Measurements from ENCODE around the gene MOB1B. TPM values are rescaled to one million over a fixed set of nuclear protein-coding genes. Genes with fewer than 3 reads are reported as not detected.

The MOB1B gene
- total and polyA plus RNA-seq, 2 of the 13 experiments (the other 11 are each of a cell fraction or from before 2014, with no cell fraction given), result 3.9 to 4.0 TPM

GRCh38 chr4:70948665-70949260 is 46.6 kb downstream of the MOB1B start (continued):
- TF ChIP-seq ZNF142 (CRISPR knock-in tag; IDR thresholded peaks at IDR 0.05) (no peak), IKZF5 (CRISPR knock-in tag; IDR thresholded peaks at IDR 0.05) (no peak), TEAD3 (CRISPR knock-in tag; optimal IDR thresholded peaks at IDR 0.05; ENCODE audit: borderline replicate concordance) (no peak), POLR2AphosphoS2 (IDR thresholded peaks at IDR 0.05; ENCODE audit: low read depth, low read length) (no peak), BORCS8-MEF2B (CRISPR knock-in tag; IDR thresholded peaks at IDR 0.05) (no peak), ZNF10 (CRISPR knock-in tag; IDR thresholded peaks at IDR 0.05; ENCODE audit: borderline replicate concordance, low read depth) (no peak), CEBPB (IDR thresholded peaks at IDR 0.05; ENCODE audit: borderline replicate concordance, low read depth, low read length) (no peak), SNAPC4 (CRISPR knock-in tag; IDR thresholded peaks at IDR 0.05) (no peak), STAT5B (CRISPR knock-in tag; IDR thresholded peaks at IDR 0.05) (no peak), ZNF17 (CRISPR knock-in tag; IDR thresholded peaks at IDR 0.05) (no peak)
